Measurements from ENCODE around the gene DHRS12. TPM values are rescaled to one million over a fixed set of nuclear protein-coding genes. Genes with fewer than 3 reads are reported as not detected.

The DHRS12 gene
- total RNA-seq: 7.3 TPM

GRCh38 chr13:51803422-51804294 lies at the start of gene DHRS12:
TSS of gene DHRS12 (minus strand) at chr13:51804163. CDS start at chr13:51799659, 4,504 bp downstream.
- peak; percentile 90 for ATAC-seq

- no peak for ATAC-seq
Measured at GRCh38 chr13:51849145-51850101, 45.5 kb upstream of the DHRS12 start.

- no peak for ATAC-seq
Measured at GRCh38 chr13:51848674-51849073, 44.7 kb upstream of the DHRS12 start.

GRCh38 chr13:51846756-51847155 lies 42.8 kb upstream of the DHRS12 start:
- ATAC-seq: peak; percentile 70

- ATAC-seq: peak; percentile 35
Measured at GRCh38 chr13:51845574-51846318, 41.8 kb upstream of the DHRS12 start.

- ATAC-seq: peak; percentile 46
Measured at GRCh38 chr13:51844862-51845573, 41.1 kb upstream of the DHRS12 start, which contains the start of gene TMEM272. TSS of gene TMEM272 (minus strand) at chr13:51845177. CDS start at chr13:51838530, 6,647 bp downstream.

GRCh38 chr13:51843529-51843928 lies 39.6 kb upstream of the DHRS12 start:
- no peak for ATAC-seq

GRCh38 chr13:51841732-51842131 lies 37.8 kb upstream of the DHRS12 start:
- ATAC-seq: no peak

- ATAC-seq: no peak
Measured at GRCh38 chr13:51840917-51841316, 37.0 kb upstream of the DHRS12 start.

GRCh38 chr13:51839711-51840540 lies 36.0 kb upstream of the DHRS12 start:
- ATAC-seq: no peak

GRCh38 chr13:51838240-51838846 lies 34.4 kb upstream of the DHRS12 start:
- no peak for ATAC-seq

GRCh38 chr13:51837016-51837415 lies 33.1 kb upstream of the DHRS12 start:
- ATAC-seq: no peak

- ATAC-seq: no peak
Measured at GRCh38 chr13:51834581-51835171, 30.7 kb upstream of the DHRS12 start.

GRCh38 chr13:51833980-51834379 lies 30.0 kb upstream of the DHRS12 start:
- no peak for ATAC-seq

- ATAC-seq: peak; percentile 75
Measured at GRCh38 chr13:51832471-51833152, 28.6 kb upstream of the DHRS12 start.

- ATAC-seq: no peak
Measured at GRCh38 chr13:51831519-51831918, 27.6 kb upstream of the DHRS12 start.

- no peak for ATAC-seq
Measured at GRCh38 chr13:51829568-51829899, 25.6 kb upstream of the DHRS12 start.

- ATAC-seq: no peak
Measured at GRCh38 chr13:51828730-51829567, 25.0 kb upstream of the DHRS12 start.

All from esophagus mucosa (tissue), 1 donor.